Measurements from ENCODE around the gene NLRP5. TPM values are rescaled to one million over a fixed set of nuclear protein-coding genes. Genes with fewer than 3 reads are reported as not detected.

NLRP5 gene
- polyA plus RNA-seq, 3 donors = not detected

DNA sequence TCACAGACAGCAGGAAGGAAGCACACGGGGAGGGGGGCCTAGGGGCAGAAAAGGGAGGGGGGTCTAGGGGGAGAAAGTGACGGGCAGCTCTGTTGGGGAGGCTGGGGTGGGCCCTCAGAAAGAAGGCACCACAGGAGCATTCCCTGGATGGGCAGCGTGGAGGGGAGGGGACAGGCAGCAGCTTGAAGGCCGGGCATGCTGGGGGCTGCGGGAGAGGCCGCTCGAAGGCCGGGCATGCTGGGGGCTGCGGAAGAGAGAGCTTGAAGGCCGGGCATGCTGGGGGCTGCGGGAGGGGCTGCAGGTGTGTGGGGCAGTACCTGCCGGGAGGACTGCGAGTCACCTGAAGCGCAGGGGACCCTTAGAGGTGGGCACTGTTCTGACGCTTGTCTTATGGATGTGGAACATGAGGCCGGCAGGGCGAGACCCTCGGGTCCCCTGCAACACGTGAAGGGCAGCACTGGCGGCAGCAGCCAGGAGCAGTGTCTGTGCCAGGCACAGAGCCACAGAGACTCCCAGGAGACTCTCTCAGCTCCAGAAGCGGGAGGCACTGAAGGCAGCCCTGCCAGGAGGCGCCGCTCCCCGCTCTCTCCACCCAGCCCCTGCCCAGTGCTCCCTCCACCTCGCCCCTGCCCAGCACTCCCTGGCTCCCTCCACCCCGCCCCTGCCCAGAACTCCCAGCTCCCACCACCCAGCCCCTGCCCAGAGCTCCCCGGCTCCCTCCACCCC lies 121.2 kb downstream of the NLRP5 start:
- 60 to 63% (median 61%) methylated on average over 21 to 27 of the region's 27 CpGs for WGBS, 3 donors
- H3K27ac ChIP-seq (ENCODE audit: low read depth, low read length) = no peak overlapping the region

DNA sequence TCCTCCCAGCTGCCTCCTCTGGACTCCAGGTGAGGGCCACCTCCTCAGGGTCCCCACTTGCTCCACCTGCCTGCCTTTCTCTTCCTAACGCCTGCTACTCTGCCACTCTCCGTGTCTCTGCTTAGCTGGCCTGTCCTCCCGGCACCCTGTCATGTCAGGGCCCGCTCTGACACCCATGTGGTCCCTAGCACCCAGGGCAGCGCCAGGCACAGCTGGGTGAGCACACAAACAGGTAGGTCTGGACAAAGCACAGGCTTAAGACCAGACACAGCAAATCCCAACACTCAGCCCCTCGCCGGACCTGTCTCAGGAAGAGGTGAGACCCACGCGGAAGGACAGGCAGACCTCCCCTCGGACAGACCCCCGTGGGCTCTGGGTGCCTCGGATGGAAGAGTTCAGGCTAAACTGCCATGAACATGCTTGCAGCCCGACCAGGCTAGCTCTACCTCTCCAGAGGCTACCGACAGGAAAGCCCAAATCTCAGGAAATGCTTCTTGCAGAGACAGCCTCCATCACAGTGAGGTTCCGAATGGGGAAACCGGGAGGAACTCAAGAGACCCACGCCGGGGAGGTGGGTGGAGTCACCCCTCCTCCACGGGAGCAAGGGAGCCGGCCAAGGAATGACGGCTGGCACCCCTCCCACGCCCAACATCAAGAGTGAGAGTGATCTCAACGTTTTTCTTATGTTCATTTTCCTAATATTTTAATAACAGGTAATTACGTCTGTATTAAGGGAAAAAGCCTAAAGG lies 122.0 kb downstream of the NLRP5 start:
- WGBS, 3 donors = 27 to 30% (median 28%) methylated on average over 24 of the region's 24 CpGs
- no peak overlapping the region for H3K27ac ChIP-seq (ENCODE audit: low read depth, low read length)

DNA sequence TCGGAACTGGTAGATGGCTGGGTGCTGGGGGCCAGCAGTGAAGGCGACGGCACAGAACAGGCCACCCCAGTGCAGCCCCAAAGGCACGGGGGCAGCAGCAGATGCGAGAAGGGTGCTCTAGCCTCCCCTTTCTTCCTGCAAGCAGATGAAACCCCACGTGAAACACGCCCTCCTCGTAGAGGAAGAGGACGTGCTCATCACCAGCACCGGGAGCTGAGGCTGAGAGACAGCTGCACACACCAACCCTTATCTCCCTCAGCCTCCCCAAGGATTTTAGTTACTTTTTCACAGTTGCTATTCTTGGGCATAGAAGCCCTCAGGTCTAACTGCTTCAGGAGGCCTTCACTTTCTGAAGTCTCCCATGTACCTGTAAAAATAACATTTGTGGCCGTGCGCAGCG lies 122.7 kb downstream of the NLRP5 start:
- H3K27ac ChIP-seq (ENCODE audit: low read depth, low read length) = no peak overlapping the region
- WGBS, 3 donors = 36 to 39% (median 37%) methylated on average over 13 of the region's 13 CpGs

DNA sequence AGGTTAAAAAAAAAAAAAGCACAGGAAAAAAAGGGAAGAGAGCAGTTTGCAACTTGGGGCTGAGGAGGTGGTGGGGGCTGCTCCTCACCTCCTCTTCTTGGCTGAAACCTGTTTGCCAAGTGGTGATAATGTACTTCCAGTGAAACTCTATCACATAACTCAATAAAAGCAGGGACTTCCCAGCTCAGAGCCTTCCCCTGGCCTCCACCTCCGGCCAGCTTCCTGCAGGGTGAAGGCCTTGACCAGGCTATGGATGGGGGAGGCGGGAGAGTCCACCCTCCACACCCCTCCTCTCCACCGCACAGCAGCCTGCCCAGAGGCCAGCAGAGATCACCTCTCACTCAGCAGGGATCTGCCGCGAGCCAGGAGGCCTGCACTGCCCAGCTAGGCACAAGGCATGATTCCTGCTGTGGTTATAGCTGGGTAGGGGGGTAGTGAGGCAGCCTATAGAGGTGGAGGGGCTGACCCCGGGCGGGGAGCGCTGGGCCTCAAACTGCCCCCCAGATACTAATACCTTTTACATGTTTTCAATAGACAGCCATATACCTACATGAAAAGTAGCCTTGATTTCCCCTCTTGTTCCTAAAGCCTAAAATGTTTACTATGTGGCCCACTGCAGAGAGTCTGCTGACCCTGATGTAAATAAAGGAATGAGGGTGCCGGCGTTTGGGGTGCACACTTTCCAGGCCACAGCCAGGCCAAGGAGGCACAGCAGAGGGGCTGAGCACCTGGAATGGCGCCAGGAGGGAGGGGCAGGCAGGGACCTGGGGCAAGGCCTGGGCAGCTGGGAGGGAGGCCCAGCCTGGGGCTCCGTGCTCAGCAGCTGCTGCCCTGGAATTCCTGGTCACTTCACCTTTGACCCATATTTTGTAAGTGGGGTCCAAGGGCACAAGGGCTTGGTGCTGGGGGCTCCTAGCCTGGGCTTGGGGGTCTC lies 124.2 kb downstream of the NLRP5 start:
- H3K27ac ChIP-seq (ENCODE audit: low read depth, low read length) = no peak overlapping the region
- 16 to 26% (median 23%) methylated on average over 11 to 12 of the region's 12 CpGs for WGBS, 3 donors

Other genes starting within 250 kb of the NLRP5 start
- gene NLRP9, start 248.4 kb upstream of the NLRP5 start, polyA plus RNA-seq = not detected
- gene RFPL4A, start 227.7 kb upstream of the NLRP5 start, polyA plus RNA-seq = not detected
- gene RFPL4AL1, start 217.7 kb upstream of the NLRP5 start, polyA plus RNA-seq = not detected
- gene NLRP11, start 154.8 kb upstream of the NLRP5 start, polyA plus RNA-seq = under 1 TPM in 1 of 3 donors, not detected in 2; 0.03 TPM
- not detected for gene NLRP4, start 150.2 kb upstream of the NLRP5 start, polyA plus RNA-seq
- not detected for gene NLRP13, start 54.4 kb upstream of the NLRP5 start, polyA plus RNA-seq
- not detected for gene NLRP8, start 38.9 kb upstream of the NLRP5 start, polyA plus RNA-seq
- 10 to 100 TPM; 14.8 to 29.8 (median 28.2) TPM for gene ZNF787, start 134.5 kb downstream of the NLRP5 start, polyA plus RNA-seq
- gene ZNF444, start 154.5 kb downstream of the NLRP5 start, polyA plus RNA-seq = 10 to 100 TPM; 13.7 to 32.2 (median 14.9) TPM
- gene GALP, start 189.2 kb downstream of the NLRP5 start, polyA plus RNA-seq = not detected
- under 1 TPM in 1 of 3 donors, not detected in 2; 0.04 TPM for gene ZSCAN5B, start 211.0 kb downstream of the NLRP5 start, polyA plus RNA-seq
- gene ZSCAN5C, start 215.5 kb downstream of the NLRP5 start, polyA plus RNA-seq = not detected